HT1080 (cell line): ENCODE measurements around the gene PPARA. TPM values are rescaled to one million over a fixed set of nuclear protein-coding genes. Genes with fewer than 3 reads are reported as not detected.
A peak's percentile ranks its signal among the peaks of the same experiment; 100 is the strongest.

ENCODE experiments used
- DNase-seq: peaks from one replicate; pipeline ENCODE4 v3.0.0-alpha.2; 2015; ENCODE audit warnings: low read depth
- total RNA-seq: library from RNA; depleted of rRNA; stranded (reverse); fragments of >200 nt; shearing (Covaris generic); gene quantifications from 2 replicates; pipeline ENCODE4 v1.2.3, GENCODE V29; 2014

Gene PPARA
- total RNA-seq, 1 experiment from 2014 or later: 4.3 TPM

- DNase-seq: no peak
Observed at GRCh38 chr22:46269564-46269963, 119.2 kb downstream of the PPARA start.

- DNase-seq: no peak
Observed at GRCh38 chr22:46272196-46272595, 121.9 kb downstream of the PPARA start.

GRCh38 chr22:46272762-46273431 is 122.6 kb downstream of the PPARA start:
- DNase-seq: no peak

- no peak for DNase-seq
Observed at GRCh38 chr22:46273432-46274148, 123.3 kb downstream of the PPARA start.

- DNase-seq: no peak
Observed at GRCh38 chr22:46274381-46274780, 124.1 kb downstream of the PPARA start.

GRCh38 chr22:46275455-46276122 is 125.3 kb downstream of the PPARA start:
- no peak for DNase-seq

GRCh38 chr22:46276563-46276962 is 126.2 kb downstream of the PPARA start:
- no peak for DNase-seq

GRCh38 chr22:46278656-46279645 is 128.6 kb downstream of the PPARA start:
- no peak for DNase-seq

GRCh38 chr22:46280063-46280817 is 129.9 kb downstream of the PPARA start:
- DNase-seq: no peak

GRCh38 chr22:46280999-46281623 is 130.8 kb downstream of the PPARA start:
- no peak for DNase-seq

GRCh38 chr22:46281866-46282678 is 131.7 kb downstream of the PPARA start:
- no peak for DNase-seq

- no peak for DNase-seq
Observed at GRCh38 chr22:46286006-46286405, 135.7 kb downstream of the PPARA start.

- no peak for DNase-seq
Observed at GRCh38 chr22:46286941-46287872, 136.9 kb downstream of the PPARA start.

GRCh38 chr22:46287873-46288751 is 137.8 kb downstream of the PPARA start:
- DNase-seq: peak; percentile 52

- no peak for DNase-seq
Observed at GRCh38 chr22:46288846-46289243, 138.5 kb downstream of the PPARA start.

GRCh38 chr22:46289244-46289891 is 139.0 kb downstream of the PPARA start:
- no peak for DNase-seq
